ENCODE data around the gene COL7A1.
"Not testable (repeated sequence)": the region's sequence is repeated elsewhere in the genome, so short reads cannot be mapped to it uniquely, and the experiment has no call there.

Gene COL7A1

GRCh38 chr3:48552111-48552951, 42.8 kb downstream of the COL7A1 start:
- H2AK5ac ChIP-seq (ENCODE audit: low read depth, low read length) = no peak overlapping the region
- H2BK15ac ChIP-seq (ENCODE audit: low read length) = no peak overlapping the region
- H3K79me1 ChIP-seq (ENCODE audit: low read depth, low read length) = peaks cover 4% of the 10 kb centered on the region
- no peak overlapping the region for H3K4ac ChIP-seq (ENCODE audit: low read length)
- WGBS, 2 donors (ENCODE audit: extremely low coverage in 2 of 2, insufficient read length in 2 of 2, insufficient replicate concordance in 1 of 2) = no CpG with 5 or more reads among the region's 14 CpGs
- H3K36me3 ChIP-seq (replicated peaks in 1 of 2; ENCODE audit: control insufficient read depth in 2 of 2, insufficient read depth in 2 of 2, low read length in 2 of 2) = peaks cover 3 to 16% of the 10 kb centered on the region in 2 donors
- no peak overlapping the region for H4K8ac ChIP-seq (ENCODE audit: low read depth, low read length)
- no peak overlapping the region for H2AFZ ChIP-seq (ENCODE audit: low read length)
- no peak for DNase-seq (ENCODE audit: low spot score)
- no peak overlapping the region for H2BK12ac ChIP-seq (ENCODE audit: low read length)
- H3K4me3 ChIP-seq (ENCODE audit: low read length in 2 of 2) = no peak overlapping the region
- H4K91ac ChIP-seq (ENCODE audit: low read depth, low read length, poor library complexity) = no peak overlapping the region
- H3K9ac ChIP-seq (ENCODE audit: low read depth, low read length, poor library complexity) = no peak overlapping the region
- no peak overlapping the region for H2BK5ac ChIP-seq (ENCODE audit: low read length)
- no peaks in the 10 kb centered on the region for H3K27me3 ChIP-seq (ENCODE audit: control insufficient read depth in 3 of 3, insufficient read depth in 3 of 3, low read depth in 1 of 3, low read length in 3 of 3)
- H3K27ac ChIP-seq (replicated peaks; ENCODE audit: low read length) = no peak overlapping the region
- no peak overlapping the region for H3K14ac ChIP-seq (ENCODE audit: low read length)
- H3K9me3 ChIP-seq (replicated peaks in 1 of 2; ENCODE audit: control insufficient read depth in 2 of 2, insufficient read depth in 1 of 2, low read depth in 1 of 2, low read length in 2 of 2) = no peaks in the 10 kb centered on the region
- H3K18ac ChIP-seq (ENCODE audit: low read length) = no peak overlapping the region
- no peak overlapping the region for H2BK120ac ChIP-seq (ENCODE audit: low read depth, low read length)
- peaks cover 13 to 14% of the 10 kb centered on the region in 2 donors for H3K4me1 ChIP-seq (ENCODE audit: control insufficient read depth in 2 of 2, insufficient read depth in 1 of 2, low read depth in 1 of 2, low read length in 2 of 2)
- no peak overlapping the region for H3K4me2 ChIP-seq (ENCODE audit: insufficient read depth, low read length, poor library complexity, severe bottlenecking)
- no peak overlapping the region for H3K23ac ChIP-seq (ENCODE audit: low read depth, low read length, poor library complexity)

DNA sequence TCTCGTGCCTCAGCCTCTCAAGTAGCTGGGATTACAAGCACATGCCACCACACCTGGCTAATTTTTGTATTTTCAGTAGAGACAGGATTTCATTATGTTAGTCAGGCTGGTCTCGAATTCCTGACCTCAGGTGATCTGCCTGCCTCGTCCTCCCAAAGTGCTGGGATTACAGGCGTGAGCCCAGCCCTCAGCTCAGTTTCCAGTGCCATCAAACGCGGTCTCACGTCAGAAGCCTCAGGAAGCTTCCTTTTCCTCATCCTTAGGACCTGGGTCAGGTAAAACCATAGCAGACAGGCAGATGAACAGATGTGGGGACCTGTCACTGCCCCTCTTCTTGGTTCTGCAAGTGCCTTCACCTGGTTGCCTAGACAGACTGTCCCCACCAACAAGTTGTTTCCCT, 43.5 kb downstream of the COL7A1 start:
- H3K4ac ChIP-seq (ENCODE audit: low read length); H3K9ac ChIP-seq (ENCODE audit: low read depth, low read length, poor library complexity); H3K79me1 ChIP-seq (ENCODE audit: low read depth, low read length); DNase-seq (ENCODE audit: low spot score); H3K9me3 ChIP-seq (replicated peaks in 1 of 2; ENCODE audit: control insufficient read depth in 2 of 2, insufficient read depth in 1 of 2, low read depth in 1 of 2, low read length in 2 of 2); H3K23ac ChIP-seq (ENCODE audit: low read depth, low read length, poor library complexity); H4K8ac ChIP-seq (ENCODE audit: low read depth, low read length); H3K27ac ChIP-seq (replicated peaks; ENCODE audit: low read length); H3K4me2 ChIP-seq (ENCODE audit: insufficient read depth, low read length, poor library complexity, severe bottlenecking); H3K18ac ChIP-seq (ENCODE audit: low read length); H3K4me3 ChIP-seq (ENCODE audit: low read length in 2 of 2); H3K27me3 ChIP-seq (ENCODE audit: control insufficient read depth in 3 of 3, insufficient read depth in 3 of 3, low read depth in 1 of 3, low read length in 3 of 3); H2BK15ac ChIP-seq (ENCODE audit: low read length); H4K91ac ChIP-seq (ENCODE audit: low read depth, low read length, poor library complexity); H3K14ac ChIP-seq (ENCODE audit: low read length); H2BK12ac ChIP-seq (ENCODE audit: low read length); H2BK120ac ChIP-seq (ENCODE audit: low read depth, low read length); H2AFZ ChIP-seq (ENCODE audit: low read length); H2BK5ac ChIP-seq (ENCODE audit: low read length); H2AK5ac ChIP-seq (ENCODE audit: low read depth, low read length): not testable (repeated sequence)
- Histone ChIP-seq H3K36me3 (replicated peaks in 1 of 2; ENCODE audit: control insufficient read depth in 2 of 2, insufficient read depth in 2 of 2, low read length in 2 of 2) (peaks cover 7 to 23% of the 10 kb centered on the region in 2 donors), H3K4me1 (ENCODE audit: control insufficient read depth in 2 of 2, insufficient read depth in 1 of 2, low read depth in 1 of 2, low read length in 2 of 2) (peaks cover 10 to 14% of the 10 kb centered on the region in 2 donors)
- no CpG with 5 or more reads among the region's 7 CpGs for WGBS, 2 donors (ENCODE audit: extremely low coverage in 2 of 2, insufficient read length in 2 of 2, insufficient replicate concordance in 1 of 2)

DNA sequence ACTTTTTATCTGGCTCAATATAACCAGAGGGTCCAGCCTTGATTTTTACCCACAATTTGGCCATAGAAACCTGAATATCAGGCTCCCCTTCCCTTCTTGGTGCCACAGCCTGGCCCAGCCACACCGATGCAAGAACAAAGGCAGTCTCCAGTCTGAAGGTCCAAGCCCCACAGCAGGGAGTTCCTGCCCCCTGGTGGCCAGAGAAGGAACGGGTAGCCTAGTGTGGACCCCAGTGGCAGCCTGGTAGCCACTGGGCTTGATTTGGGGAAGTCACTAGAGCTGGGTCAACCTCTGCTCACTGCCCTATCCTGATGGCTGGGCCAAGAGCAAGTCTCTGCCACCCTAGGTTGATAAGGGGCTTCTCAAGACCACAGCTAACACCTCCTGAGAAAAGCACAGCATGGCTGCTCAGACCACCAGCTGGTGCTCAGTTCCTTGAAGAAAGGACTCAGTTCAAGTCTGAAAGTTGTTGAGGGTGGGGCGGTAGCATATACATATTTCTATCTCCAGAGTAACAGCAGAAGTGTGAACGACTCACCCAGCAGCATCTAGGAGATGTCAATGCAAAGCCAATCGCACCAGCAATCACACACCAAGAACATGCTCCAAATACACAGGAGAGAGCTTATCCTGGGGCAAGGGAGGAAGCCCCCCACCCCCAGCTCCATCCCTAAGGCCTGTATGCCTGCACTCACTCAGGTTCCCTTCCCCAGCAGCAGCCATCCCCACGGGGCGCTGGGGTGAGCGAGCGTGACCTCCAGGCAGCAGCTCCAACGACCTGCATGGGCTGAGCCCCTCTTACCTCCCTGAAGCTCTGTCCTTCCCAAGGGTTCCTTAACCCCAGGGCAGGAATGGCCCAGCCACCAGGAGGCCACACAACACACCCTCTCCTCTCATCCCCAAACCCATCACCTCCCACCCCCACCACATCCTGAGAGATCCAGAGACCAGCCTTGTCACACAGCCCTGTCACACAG, 46.1 kb downstream of the COL7A1 start:
- Histone ChIP-seq H3K79me1 (ENCODE audit: low read depth, low read length) (no peaks in the 10 kb centered on the region), H3K4ac (ENCODE audit: low read length) (no peak overlapping the region), H4K91ac (ENCODE audit: low read depth, low read length, poor library complexity) (no peak overlapping the region), H3K14ac (ENCODE audit: low read length) (no peak overlapping the region), H3K18ac (ENCODE audit: low read length) (no peak overlapping the region), H3K27me3 (ENCODE audit: control insufficient read depth in 3 of 3, insufficient read depth in 3 of 3, low read depth in 1 of 3, low read length in 3 of 3) (no peaks in the 10 kb centered on the region), H2BK12ac (ENCODE audit: low read length) (no peak overlapping the region), H3K4me2 (ENCODE audit: insufficient read depth, low read length, poor library complexity, severe bottlenecking) (no peak overlapping the region), H3K9ac (ENCODE audit: low read depth, low read length, poor library complexity) (no peak overlapping the region), H3K27ac (replicated peaks; ENCODE audit: low read length) (no peak overlapping the region), H4K8ac (ENCODE audit: low read depth, low read length) (no peak overlapping the region), H2AK5ac (ENCODE audit: low read depth, low read length) (peak overlapping the region; percentile 5), H2BK15ac (ENCODE audit: low read length) (no peak overlapping the region), H3K36me3 (replicated peaks in 1 of 2; ENCODE audit: control insufficient read depth in 2 of 2, insufficient read depth in 2 of 2, low read length in 2 of 2) (peaks cover 12 to 34% of the 10 kb centered on the region in 2 donors), H3K9me3 (replicated peaks in 1 of 2; ENCODE audit: control insufficient read depth in 2 of 2, insufficient read depth in 1 of 2, low read depth in 1 of 2, low read length in 2 of 2) (no peaks in the 10 kb centered on the region), H3K4me3 (ENCODE audit: low read length in 2 of 2) (no peak overlapping the region), H2AFZ (ENCODE audit: low read length) (peak overlapping the region; percentile 63), H2BK5ac (ENCODE audit: low read length) (no peak overlapping the region), H3K23ac (ENCODE audit: low read depth, low read length, poor library complexity) (no peak overlapping the region), H2BK120ac (ENCODE audit: low read depth, low read length) (no peak overlapping the region), H3K4me1 (ENCODE audit: control insufficient read depth in 2 of 2, insufficient read depth in 1 of 2, low read depth in 1 of 2, low read length in 2 of 2) (peaks cover 0 to 2% of the 10 kb centered on the region in 2 donors)
- no CpG with 5 or more reads among the region's 10 CpGs for WGBS, 2 donors (ENCODE audit: extremely low coverage in 2 of 2, insufficient read length in 2 of 2, insufficient replicate concordance in 1 of 2)
- DNase-seq (ENCODE audit: low spot score) = peak; percentile 78

- H2BK120ac ChIP-seq (ENCODE audit: low read depth, low read length) = no peak overlapping the region
- H3K9me3 ChIP-seq (replicated peaks in 1 of 2; ENCODE audit: control insufficient read depth in 2 of 2, insufficient read depth in 1 of 2, low read depth in 1 of 2, low read length in 2 of 2) = no peaks in the 10 kb centered on the region
- H3K14ac ChIP-seq (ENCODE audit: low read length) = no peak overlapping the region
- no peak overlapping the region for H2AK5ac ChIP-seq (ENCODE audit: low read depth, low read length)
- H4K91ac ChIP-seq (ENCODE audit: low read depth, low read length, poor library complexity) = no peak overlapping the region
- H4K8ac ChIP-seq (ENCODE audit: low read depth, low read length) = no peak overlapping the region
- no CpG with 5 or more reads among the region's 5 CpGs for WGBS, 2 donors (ENCODE audit: extremely low coverage in 2 of 2, insufficient read length in 2 of 2, insufficient replicate concordance in 1 of 2)
- no peaks in the 10 kb centered on the region for H3K27me3 ChIP-seq (ENCODE audit: control insufficient read depth in 3 of 3, insufficient read depth in 3 of 3, low read depth in 1 of 3, low read length in 3 of 3)
- H3K18ac ChIP-seq (ENCODE audit: low read length) = no peak overlapping the region
- H3K4me3 ChIP-seq (ENCODE audit: low read length in 2 of 2) = no peak overlapping the region
- no peak overlapping the region for H3K4ac ChIP-seq (ENCODE audit: low read length)
- H2BK5ac ChIP-seq (ENCODE audit: low read length) = no peak overlapping the region
- H2BK12ac ChIP-seq (ENCODE audit: low read length) = no peak overlapping the region
- no peak for DNase-seq (ENCODE audit: low spot score)
- H3K27ac ChIP-seq (replicated peaks; ENCODE audit: low read length) = no peak overlapping the region
- H3K4me2 ChIP-seq (ENCODE audit: insufficient read depth, low read length, poor library complexity, severe bottlenecking) = no peak overlapping the region
- no peak overlapping the region for H2BK15ac ChIP-seq (ENCODE audit: low read length)
- H3K4me1 ChIP-seq (ENCODE audit: control insufficient read depth in 2 of 2, insufficient read depth in 1 of 2, low read depth in 1 of 2, low read length in 2 of 2) = peaks cover 0 to 1% of the 10 kb centered on the region in 2 donors
- H3K23ac ChIP-seq (ENCODE audit: low read depth, low read length, poor library complexity) = no peak overlapping the region
- no peak overlapping the region for H2AFZ ChIP-seq (ENCODE audit: low read length)
- peaks cover 12 to 40% of the 10 kb centered on the region in 2 donors for H3K36me3 ChIP-seq (replicated peaks in 1 of 2; ENCODE audit: control insufficient read depth in 2 of 2, insufficient read depth in 2 of 2, low read length in 2 of 2)
- H3K79me1 ChIP-seq (ENCODE audit: low read depth, low read length) = no peaks in the 10 kb centered on the region
- no peak overlapping the region for H3K9ac ChIP-seq (ENCODE audit: low read depth, low read length, poor library complexity)
Measured at GRCh38 chr3:48548126-48548525, 47.0 kb downstream of the COL7A1 start.
